GM12801 (cell line): ENCODE measurements around the gene RPTOR.

Experiments
- TF ChIP-seq, protein P1 (sequence below): IDR thresholded peaks from one replicate; pipeline ENCODE4 v1.5.1; 2011; ENCODE audit warnings: control low read depth; ENCODE audit not compliant: insufficient read length; ENCODE audit errors: extremely low read depth

RPTOR gene

DNA sequence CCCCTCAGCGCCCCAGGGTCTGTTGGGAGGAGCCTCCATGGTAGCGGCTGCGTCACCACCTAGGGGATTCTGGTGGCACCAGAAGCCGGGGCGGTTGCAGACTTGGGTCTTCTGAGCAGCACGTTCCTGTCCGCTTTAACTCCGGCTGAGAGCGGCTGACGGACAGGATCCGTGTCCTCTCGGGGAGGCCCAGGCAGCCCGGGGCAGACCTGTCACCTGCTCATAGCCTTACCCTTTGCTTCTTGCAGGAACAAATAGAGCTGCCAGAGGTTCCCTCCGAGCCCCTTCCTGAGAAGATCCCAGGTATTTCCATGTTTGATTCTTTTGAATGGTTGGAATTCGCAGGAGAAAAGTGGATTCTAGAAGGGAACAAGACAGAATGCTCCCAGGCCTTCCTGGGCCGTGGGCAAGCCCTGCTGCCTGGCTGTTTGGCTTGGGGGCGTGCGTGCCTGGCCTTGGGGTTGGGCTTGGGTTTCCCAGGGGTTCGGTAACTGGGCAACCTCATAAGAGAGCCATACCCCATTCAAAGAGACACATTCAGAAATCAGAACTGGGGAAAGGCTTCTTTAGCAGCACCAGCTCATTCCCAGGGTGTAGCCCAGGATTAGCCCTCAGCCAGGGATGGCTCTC, 453.6 kb downstream of the RPTOR start:
- TF ChIP-seq, protein P1, sequence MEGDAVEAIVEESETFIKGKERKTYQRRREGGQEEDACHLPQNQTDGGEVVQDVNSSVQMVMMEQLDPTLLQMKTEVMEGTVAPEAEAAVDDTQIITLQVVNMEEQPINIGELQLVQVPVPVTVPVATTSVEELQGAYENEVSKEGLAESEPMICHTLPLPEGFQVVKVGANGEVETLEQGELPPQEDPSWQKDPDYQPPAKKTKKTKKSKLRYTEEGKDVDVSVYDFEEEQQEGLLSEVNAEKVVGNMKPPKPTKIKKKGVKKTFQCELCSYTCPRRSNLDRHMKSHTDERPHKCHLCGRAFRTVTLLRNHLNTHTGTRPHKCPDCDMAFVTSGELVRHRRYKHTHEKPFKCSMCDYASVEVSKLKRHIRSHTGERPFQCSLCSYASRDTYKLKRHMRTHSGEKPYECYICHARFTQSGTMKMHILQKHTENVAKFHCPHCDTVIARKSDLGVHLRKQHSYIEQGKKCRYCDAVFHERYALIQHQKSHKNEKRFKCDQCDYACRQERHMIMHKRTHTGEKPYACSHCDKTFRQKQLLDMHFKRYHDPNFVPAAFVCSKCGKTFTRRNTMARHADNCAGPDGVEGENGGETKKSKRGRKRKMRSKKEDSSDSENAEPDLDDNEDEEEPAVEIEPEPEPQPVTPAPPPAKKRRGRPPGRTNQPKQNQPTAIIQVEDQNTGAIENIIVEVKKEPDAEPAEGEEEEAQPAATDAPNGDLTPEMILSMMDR, result no peak

DNA sequence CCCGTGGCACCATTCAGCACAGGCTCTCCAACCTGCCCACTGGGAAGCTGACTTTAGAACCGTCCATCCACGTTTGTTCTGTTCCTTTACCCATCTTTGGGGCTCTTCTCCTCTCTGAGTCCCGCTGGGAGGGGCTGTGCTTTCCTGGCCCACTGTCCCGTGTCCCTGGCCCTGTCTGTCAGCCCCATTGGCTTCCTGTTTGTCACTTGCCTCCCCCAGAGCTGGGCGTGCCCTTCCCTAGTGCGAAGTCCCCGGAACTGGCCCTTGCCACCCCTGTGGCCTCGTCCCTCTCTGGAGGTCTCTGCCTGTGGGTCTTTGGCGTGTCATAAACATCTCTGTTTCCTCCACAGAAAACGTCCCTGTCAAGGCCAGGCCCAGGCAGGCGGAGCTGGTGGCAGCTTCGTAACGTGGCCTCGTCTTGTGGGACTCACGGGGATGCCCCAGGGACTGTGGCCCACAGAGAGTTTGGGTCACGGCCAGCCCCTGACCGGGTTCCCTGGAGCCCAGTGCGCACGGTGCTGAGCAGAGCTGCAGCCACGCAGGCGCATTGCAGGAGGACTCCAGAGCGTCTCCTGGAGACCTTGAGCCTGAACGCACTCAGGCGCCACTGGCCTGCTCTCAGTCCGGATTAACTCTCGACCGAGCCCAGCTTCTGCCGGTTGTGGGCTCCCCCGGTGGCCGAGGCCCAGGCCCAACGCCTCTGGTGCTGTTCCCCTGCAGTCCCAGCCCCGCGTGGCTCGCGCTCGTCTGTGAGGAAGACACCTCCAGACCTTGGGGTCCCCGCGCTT, 454.3 kb downstream of the RPTOR start:
- TF ChIP-seq, protein P1, result no peak

DNA sequence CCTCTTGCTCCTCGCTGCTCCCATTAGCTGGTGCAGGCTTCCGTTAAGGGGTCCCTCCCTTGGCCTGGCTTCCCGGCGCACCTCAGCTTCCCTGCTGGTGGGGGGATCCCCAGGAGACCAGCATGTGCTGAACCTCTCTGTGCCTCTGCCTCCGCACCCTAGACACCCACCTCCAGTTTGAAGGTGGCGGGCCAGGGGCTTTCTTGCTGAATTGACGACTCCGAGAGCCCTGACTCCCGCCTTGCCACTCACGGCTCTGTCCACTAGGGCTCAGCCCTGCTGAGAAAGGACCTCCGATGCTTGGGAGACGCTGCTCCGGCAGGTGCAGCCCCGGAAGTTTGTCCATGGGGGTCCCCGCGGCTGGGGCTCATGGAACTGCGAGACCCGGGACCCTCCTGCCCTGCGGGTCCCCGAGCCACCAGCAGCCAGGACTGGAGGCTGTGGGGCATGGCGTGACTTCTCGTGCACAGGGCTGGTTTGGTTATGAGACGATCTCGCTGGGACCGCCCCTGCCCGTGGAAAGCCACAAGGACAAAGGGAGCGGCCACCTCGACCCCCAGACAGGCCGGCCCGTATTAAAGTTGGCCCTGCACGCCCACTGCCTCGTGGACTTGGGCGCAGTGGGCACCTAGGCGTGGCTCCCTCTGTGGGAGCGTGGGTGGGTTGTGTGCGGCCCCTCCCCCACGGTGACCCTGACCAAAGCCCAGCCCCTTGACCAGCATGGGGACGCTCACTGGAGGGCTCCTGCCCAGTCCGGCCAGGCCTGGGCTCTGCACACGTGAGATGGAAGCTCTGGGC, 455.1 kb downstream of the RPTOR start:
- TF ChIP-seq, protein P1, result no peak

DNA sequence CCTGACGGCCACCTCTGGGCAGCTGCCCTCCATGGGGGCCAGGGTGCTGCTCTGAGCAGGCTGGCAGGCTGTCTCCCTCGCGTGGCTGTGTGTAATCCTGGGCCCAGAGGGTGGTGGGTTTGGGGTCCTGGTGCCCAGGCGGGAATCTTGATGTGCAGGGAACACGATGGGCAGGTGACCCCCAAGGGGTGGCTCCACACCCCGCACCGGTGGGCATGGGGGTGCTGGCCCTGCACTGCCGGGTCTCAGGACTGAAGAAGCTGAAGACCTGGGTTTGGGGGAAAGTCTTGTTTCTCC, 455.6 kb downstream of the RPTOR start:
- TF ChIP-seq, protein P1, result no peak

DNA sequence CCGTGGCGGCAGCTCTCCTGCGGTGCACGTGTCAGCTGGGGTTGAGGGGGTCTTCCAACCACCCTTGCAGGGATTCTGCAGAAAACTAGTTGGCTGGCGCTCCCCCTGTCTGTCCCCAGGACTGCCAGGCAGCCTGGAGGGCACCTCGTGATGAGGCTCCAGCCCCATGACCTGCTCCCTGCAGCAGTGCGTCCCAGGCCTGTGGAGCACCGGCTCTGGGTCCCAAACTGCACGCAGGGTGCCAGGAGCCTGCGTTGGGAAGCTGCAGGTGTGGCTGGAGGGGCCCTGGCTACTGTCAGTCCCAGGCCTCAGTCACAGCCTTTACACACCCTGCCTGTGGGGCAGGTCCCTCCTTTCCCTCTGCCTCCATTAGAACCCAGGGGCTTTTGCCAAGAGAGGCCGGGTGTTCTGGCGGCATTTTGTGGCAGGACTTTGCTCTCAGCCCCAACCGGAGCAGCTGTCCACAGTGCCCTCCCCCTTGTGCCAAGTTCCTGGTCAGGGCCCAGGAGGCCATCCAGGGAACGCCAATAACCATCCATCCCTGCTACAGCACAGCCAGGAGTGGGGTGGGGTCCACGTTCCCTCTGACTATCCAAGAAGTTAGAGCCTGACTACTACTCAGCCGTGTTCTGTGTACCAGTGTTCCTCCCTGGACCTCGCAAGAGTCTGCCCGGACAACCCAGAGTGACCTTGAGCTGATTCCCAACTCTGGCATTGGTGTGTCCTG, 456.2 kb downstream of the RPTOR start:
- TF ChIP-seq, protein P1, result no peak

DNA sequence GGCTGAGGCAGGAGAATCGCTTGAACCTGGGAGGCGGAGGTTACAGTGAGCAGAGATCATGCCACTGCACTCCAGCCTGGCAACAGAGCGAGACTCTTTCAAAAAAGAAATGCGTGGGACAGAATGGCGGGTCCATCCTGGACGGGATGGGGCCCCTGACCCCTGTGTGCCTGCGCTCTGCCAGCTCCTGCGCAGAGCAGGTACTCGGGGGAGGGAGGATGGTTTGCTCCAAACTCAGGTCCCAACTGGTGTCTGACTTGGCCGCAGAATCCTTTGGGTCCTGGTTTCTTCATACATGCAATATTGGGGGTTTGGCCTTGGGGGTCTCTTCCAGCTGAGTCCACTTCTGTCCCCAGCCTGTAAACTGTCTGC, 457.4 kb downstream of the RPTOR start:
- TF ChIP-seq, protein P1, result no peak
